GM21529 (cell line): ENCODE data around the gene PRDM16.

Source experiments
- ATAC-seq: cut with Tn5 transposase; IDR thresholded peaks from one replicate; pipeline ENCODE4 v1.9.1; 2021; ENCODE audit not compliant: unreplicated experiment

The PRDM16 gene

DNA sequence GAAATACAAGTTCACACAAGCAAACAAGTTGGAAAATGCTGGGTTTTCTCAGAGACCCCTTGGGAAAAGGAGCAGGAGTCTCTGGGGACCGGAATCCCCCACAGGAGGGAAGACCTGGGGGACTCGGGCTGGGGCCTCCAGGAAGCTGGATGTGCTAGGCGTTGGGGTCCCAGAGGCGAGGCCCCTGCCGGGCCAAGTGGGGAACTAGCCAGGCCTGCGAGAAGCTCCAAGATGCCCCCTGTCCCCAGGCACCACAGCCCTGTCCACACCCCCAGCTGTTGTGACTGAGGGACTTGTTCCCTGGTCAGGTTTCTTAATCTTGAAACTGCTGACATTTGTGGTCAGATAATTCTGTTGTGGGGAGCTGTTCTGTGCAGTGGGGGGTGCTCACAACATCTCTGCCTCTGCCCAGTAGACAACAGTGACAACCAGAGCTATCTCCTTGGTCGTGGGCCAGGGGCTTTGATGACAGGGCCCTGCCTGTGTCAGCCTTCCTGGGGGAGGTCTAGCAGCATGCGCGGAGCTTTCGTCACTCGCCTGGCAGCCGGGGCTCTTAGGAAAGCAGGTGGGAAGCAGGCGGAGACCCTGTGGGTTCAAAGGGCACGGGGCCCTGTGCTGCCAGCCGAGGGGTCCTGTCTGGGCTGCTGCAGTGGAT lies 259.1 kb downstream of the PRDM16 start:
- ATAC-seq: no peak

DNA sequence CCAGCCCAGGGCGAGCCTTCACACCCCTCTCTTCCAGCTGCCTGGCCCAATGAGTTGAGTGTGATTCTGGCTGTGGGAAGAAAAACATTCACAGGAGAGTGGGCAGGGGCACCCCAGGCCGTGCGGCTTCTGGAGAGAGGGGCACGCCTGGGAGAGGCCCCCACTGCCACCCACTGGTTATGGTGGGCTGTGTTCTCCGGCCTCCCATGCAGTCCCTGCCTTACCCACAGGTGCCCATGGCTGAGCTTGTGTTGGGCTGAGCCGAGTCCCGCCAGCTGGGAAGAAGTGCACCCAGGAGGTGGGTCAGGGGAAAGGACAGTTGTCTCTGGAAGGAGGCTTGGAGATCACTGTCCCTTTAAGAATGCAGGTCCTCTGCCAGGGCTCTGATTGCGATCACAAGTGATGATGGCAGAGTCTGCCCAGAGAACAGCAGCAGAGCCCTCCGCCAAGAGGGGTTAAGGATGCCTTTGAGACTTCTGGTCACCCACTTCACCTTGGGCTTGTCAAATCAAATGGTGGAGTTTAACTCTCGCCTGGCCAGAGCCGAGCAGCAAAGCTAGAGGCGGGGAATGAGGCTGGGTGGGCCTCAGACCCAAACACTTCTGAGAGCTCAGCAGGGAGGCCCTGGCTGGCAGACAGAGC lies 260.8 kb downstream of the PRDM16 start:
- ATAC-seq: no peak

DNA sequence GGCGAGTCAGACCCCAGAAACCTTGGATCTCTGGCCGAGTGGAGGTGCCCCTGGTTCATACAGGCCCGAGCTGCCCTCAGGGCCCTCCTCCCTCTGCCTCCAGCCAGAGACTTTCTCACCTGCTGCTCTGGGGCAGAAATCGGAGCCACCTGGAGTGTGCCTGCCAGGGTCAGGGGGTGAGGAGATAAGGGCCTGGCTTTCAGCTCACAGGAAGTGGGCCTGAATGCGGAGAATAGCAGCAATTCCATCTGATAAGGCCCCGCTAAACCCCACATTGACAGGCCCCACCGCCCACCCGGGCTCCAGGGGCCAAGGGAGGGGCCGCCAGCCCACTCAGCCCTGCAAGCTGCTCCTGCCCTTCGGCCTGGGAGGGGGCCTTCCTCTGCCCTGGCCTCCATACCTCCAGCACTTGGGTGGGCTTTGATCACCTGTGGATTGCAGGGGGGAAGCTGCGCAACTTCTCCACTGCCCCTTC lies 261.8 kb downstream of the PRDM16 start:
- ATAC-seq: no peak

DNA sequence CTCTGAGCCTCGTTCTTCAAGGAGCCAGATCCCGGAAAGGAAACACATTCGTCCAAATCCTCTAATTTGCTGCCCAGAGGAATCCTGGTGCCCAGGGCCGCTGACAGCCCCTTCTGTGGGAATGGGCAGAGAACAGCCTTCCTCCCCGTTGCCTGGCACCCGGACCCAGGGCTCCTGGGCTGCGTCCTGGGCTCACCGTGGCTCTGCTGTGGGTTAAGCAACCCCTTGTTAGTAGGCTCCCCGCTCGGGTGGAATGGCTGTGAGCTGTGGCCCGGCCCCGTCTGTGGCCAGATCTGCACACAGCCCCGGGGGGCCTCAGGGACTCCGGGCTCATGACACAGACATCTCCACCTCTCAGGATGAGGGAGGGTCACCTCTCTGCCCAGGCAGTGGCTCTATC lies 262.6 kb downstream of the PRDM16 start:
- ATAC-seq: no peak

DNA sequence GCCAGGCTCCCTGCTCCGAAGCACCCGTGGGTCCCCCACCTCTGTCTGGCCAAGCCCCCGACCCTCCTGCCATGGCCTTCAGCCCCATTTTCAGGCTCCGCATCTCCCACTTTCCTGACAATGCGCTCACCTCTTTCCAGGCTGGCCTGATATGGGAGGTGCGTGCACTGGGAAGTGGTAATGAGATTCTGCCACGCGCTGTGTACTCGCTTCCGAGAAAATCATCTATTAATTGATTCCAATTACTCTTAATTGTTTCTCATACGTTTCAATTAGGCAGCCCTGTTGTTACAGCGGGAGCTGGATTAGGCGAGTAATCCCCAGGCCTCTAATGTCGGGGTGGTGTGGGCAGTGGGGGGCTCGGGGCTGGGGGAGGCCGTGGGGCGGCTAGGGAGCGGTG lies 263.0 kb downstream of the PRDM16 start:
- no peak for ATAC-seq

DNA sequence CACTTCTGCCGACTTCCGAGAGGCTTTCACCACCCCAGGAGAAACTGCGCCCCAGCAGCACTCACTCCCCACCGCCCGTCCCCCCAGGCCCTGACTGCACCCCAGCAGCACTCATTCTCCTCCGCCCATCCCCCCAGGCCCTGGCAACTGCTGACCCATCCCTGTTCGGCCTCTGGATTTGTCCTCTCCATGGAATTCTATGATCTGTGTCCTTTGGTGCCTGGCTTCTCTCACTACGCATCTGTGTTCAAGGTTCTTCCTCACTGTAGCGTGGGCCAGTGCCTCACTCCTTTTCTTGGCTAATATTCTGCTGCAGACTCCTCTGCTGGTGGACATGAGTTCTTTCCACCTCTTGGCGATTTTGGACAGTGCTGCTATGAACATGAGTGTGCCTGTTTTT lies 263.7 kb downstream of the PRDM16 start:
- no peak for ATAC-seq

DNA sequence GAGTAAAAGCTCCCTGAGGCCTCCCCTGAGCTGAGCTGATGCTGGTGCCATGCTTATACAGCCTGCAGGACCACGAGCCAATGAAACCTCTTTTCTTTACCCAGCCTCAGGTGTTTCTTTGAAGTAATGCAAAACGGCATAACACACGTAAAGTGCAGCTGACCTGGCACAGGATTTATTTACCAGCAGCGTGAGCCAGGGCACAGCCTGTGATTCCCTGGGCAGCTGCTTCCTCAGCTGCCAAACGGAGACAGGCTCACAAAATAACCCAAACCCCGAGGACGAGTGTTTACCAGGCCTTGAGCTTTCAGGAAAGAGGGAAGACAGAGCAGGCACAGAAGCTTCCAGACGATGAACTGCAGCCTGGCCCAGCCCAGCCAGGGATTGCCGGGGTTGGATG lies 264.9 kb downstream of the PRDM16 start:
- ATAC-seq: no peak

DNA sequence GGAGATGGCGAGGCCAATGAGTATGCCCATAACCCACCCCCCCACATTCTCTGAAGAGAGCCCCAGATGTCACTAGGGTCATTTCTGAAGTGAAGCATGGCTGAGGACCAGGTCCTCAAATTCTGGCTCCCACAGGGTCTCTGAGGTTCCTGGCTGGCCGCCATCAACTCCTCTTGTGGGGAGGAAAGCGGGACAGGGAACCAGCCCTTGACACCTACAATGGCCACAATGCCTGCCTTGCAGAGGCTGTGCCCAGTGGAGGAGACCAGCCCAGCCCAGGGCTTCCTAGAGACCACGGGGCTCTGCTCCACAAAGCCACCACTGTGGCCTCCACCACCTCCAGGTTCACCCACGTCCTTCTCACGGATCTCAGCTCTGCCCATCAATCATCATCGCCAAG lies 265.4 kb downstream of the PRDM16 start:
- no peak for ATAC-seq

DNA sequence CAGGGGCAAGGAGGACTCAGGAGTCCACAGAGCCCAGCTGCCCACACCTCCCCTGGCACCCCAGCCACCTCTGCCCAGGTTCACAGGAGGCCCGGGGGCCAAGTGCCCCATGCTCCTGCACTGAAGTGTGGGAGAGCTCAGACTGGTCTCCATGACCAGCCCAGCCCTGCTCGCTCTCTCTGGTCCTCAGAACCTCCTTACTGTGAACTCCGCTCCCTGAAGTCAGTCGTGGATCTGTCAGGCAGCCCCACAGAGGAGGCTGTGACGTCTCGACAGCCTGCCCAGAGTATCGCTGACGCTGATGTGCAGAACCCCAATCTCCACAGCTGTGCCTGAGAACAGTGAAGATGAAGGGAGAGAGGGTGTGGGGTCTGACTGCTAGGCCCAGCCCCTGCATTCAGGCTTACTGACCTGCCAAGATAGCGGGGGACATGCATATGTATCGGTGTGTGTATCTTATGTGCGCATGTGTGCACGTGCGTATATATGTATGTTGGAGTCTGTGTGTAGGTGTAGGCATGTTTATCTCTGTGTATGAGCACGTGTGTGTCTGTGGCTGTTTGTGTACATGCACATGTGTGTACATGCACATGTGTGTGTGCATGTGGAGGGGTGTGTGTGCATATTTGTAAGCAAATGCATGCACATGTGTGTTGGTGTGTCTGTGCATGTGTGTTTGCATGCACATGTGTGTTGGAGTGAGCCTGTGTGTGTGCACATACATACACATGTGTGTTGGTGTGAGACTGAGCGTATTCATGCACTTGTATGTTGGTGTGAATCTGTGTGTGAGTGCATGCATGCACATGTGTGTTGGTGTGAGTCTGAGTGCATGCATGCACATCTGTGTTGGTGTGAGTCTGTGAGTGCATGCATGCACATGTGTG lies 267.0 kb downstream of the PRDM16 start:
- no peak for ATAC-seq

DNA sequence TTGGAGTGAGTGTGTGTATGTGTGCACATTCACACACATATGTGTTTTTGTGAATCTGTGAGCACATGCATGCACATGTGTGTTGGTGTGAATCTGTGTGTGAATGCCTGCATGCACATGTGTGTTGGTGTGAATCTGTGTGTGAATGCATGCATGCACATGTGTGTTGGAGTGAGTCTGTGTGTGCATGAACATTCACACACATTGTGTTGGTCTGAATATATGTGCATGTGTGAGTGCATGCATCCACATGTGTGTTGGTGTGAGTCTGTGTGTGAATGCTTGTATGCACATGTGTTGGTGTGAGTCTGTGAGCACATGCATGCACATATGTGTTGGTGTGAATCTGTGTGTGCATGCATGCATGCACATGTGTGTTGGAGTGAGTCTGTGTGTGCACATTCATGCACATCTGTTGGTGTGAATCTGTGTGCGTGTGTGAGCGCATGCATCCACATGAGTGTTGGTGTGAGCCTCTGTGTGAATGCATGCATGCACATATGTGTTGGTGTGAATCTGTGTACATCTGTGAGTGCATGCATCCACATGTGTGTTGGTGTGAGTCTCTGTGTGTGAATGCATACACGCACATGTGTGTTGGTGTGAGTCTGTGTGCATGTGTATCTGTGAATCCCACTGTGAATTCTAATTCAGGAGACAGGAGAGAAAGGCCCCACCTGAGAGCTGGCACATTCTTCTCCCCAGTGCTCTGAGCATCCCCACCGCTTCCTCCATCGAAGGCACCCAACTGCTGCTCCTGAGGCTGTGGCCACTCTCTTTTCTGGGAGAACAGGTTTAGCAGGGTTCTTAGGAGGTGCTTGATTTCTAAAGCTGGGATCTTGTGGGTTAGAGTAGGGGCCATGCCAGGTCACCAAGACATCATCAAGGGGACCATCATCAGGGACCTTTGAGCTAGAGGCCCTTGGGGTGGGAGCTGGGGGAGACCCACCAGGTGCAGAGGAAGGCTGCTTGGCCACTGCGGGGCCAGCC lies 267.9 kb downstream of the PRDM16 start:
- ATAC-seq: no peak

DNA sequence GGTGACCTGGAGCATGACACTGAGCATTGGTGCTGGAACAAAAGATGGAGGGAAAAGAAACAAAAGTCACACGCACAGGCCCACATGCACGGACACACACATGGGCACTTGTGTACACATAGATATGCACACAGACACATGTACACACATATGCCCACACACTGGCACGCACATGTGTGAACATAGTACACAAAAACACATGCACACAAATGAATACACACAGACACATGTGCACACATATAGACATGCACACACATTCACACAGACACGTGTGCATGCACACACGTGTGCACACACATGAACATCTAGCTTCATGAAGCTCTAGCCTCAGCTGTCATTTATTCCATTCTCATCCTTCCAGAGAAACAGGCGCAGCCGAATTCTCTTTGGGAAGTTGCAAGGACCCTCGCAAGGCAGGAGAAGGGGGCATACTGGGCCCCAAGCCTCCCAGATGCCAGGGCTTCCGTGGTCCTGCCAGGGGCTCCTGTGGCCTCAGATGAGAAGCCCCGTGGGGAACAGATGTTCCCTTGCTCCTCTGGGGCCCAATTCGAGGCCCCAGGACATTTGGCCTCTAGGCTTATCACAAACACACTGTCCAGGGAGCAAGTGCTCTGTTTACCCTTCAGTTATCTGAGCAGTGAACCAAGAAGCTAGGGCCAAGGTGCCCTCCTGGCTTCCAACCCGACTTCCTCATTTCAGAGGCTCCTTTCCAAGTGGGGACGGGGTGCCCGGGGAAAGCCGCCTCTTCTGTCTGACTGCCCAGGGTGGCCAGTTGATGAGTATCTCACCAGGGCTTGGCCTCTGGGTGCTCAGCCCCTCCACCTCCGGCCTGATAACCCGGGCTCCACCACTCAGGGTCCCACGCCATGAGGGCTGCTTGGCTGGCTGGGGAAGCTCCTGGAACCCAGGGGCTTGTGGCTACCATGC lies 269.1 kb downstream of the PRDM16 start:
- no peak for ATAC-seq

DNA sequence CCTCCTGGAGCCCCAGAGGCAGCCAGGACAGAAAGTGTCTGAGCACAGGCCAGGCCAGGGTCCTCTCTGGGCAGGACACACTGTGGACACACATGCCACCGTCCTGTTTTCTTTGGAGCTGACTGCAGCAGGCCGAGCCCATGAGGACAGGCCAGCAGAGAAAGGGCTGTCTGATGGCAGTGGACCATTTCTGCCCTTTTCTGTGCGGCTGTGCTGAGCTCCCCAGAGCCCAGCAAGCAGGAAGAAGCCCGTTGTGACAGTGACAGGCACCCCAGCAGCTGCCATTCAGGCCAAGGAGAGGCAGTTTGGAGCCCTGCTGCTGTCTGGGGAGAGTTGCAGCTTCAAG lies 269.7 kb downstream of the PRDM16 start:
- ATAC-seq: no peak

DNA sequence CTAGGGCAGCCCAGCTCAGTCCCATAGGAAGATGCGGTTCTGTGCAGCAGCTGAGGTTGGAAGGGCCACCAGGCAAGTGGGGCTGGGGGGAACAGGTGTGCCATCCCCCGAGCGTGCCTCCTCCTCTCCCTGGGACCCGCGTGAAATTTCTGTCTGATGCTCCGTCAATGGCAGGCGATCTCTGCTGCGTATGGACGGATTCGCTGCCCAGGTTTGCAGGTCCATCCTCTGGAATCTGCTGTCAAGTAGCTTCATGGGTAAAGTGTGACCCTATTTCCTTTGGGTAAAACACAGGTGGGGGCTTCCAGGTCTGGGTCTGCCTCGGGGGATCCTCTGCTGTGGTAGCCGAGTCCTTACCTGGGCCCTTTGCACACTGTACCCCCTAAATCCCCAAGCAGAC lies 270.9 kb downstream of the PRDM16 start:
- no peak for ATAC-seq

DNA sequence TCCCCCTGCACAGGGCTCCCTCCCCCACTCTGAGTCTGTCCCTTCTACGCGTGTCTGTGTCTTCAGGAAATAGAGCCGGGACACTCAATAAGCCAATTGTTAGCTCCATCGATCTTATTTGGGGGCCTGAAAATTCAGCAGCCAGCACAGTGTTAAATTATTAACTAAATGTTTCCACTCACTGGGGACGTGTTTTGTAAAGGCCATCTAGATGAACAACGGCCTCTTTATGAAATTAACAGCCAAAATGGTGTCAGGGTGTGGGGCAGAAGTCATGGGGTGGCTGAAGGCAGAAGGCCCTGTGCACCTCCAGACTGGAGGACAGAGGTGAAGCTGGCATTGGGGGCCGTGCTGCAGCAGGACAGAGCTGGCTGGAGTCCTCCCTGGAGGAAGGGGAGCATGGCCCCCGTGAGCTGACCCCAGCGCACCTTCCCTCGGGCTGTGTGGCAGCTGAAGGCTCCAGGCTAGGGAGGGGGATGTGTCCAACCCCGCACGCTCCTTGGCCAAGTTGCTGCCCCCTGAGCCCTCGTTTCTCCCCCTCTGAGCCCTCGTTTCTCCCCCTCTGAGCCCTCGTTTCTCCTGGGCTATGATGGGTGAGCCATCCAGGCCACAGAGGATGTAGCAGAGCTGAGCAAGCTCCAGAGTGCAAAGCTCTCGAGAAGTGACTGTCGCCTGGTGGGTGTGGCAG lies 271.7 kb downstream of the PRDM16 start:
- ATAC-seq: no peak

DNA sequence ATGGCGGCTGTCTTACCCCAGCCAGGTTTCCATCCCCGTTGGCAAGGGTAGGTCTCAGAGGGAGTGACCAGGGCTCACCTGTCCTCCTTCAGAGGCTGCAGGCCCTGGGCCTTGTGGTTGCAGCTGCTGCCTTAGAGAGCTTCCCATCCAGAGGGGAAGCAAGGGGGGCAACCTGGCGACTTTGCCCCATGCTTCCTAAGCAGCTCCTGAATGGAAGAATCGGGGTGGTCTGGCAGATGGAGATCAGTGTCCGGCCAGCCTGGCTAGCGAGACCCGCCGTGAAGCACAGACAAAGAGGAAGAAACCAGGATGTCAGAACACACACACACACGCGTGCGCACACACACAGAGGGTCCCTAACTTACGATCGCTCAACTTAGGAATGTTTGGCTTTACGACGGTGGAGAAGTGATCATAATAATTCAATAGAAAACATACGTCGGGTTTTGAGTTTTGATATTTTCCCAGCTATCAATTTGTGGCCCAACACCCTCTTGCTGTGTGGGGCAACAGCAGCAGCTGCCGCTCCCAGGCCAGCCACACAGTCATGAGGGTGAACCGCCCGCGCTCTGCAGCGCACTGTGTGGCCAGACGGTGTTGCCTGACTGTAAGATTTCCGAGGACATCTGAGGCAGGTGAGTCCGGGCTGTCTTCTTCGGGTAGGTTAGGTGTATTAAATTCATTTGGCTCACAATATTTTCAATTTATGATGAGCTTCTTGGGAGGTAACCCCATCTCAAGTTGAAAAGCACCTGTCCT lies 272.4 kb downstream of the PRDM16 start:
- no peak for ATAC-seq

DNA sequence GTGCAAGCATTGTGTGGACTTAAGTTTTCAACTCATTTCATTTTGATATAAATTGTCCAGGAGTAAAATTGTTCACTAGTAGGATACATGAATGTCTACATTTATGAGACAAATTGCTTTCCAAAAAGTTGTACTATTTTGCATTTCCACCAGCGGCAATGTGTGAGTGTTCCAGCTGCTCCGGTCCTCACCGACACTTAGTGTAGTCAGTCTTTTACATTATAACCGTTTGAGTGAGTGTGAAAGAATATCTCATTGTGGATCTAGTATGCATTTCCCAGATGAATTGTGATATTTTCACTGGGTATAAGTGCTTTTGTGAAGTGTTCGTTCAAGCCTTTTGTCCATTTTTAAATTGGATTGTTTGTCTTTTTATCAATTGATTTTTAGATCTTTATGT lies 274.0 kb downstream of the PRDM16 start:
- no peak for ATAC-seq

DNA sequence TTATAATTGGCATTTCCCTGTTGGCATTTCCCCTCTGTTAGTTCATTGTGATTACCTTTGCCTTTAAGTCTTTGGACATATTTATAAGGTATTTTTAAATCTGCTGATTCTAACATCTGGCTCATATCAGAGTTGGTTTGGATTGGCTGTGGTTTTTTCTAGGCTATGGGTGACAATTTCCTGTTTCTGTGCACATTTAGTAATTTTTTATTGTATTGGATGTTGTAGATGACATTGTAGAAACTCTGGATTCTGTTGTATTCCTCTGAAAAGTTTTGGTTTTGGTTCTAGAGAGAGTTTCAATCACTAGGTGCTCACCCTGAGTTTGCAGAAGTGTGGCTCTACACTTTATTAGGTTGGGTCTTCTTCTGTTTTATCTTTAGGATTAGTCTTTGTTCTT lies 275.4 kb downstream of the PRDM16 start:
- no peak for ATAC-seq

DNA sequence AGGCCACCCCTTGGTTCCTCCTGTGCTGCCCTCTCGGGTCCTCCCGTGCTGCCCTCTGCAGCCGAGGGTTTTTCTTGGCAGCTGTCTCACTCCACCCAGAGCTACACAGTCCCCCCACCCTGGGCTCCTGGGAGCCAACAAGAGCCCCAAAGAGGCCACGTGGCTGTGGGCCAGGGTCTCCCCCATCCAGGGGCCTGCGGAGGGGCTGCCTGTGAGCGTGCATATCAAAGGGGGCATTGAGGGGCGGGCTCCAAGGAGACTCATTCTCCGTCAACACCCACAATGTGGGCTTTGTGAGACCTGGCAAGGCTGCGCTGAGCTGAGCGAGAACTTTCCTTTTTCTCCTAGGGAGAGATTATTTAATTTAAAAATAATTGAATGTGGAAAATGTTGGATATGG lies 276.8 kb downstream of the PRDM16 start:
- no peak for ATAC-seq

DNA sequence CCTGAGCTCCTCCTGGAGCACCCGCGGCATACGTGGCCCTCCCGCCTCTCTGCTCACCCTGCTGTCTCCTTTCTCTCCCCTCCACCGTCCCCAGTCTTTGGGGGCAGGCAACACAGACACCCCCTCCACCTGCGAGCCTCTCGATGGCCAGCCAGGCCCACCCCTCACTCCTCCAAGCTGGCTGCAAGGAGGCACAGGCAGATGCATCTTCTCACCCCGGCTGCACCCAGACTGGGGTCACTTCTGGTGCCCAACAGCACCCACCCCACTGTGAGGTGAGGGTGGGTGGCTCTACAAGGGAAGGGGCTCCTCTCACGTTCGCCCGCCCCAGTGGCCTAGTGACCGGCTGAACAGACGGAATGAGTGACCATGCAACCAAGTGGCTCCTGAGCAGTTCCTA lies 277.5 kb downstream of the PRDM16 start:
- ATAC-seq: no peak
